GM10266 (cell line): ENCODE data around the gene CYP19A1.
A peak's percentile ranks its signal among the peaks of the same experiment; 100 is the strongest.

Experiments used
- DNase-seq: peaks from one replicate; pipeline ENCODE4 v3.0.0; 2012; ENCODE audit errors: extremely low spot score
- CTCF ChIP-seq: IDR thresholded peaks from 2 replicates; pipeline ENCODE4 v1.5.1; 2012; ENCODE audit warnings: mild to moderate bottlenecking, low read depth; ENCODE audit not compliant: control insufficient read depth, insufficient read depth; ENCODE audit errors: missing control alignments

CYP19A1 gene

GRCh38 chr15:51180011-51180410, 158.4 kb downstream of the CYP19A1 start:
- no peak for DNase-seq
- no peak for TF ChIP-seq CTCF

GRCh38 chr15:51172193-51172592, 166.2 kb downstream of the CYP19A1 start:
- no peak for DNase-seq
- TF ChIP-seq CTCF: no peak

GRCh38 chr15:51171634-51171932, 166.8 kb downstream of the CYP19A1 start:
- no peak for DNase-seq
- no peak for TF ChIP-seq CTCF

GRCh38 chr15:51170882-51171633, 167.3 kb downstream of the CYP19A1 start:
- DNase-seq: no peak
- no peak for TF ChIP-seq CTCF

- no peak for TF ChIP-seq CTCF
- no peak for DNase-seq
Measured at GRCh38 chr15:51168700-51169099, 169.7 kb downstream of the CYP19A1 start.

- TF ChIP-seq CTCF: no peak
- DNase-seq: no peak
Measured at GRCh38 chr15:51163843-51164242, 174.6 kb downstream of the CYP19A1 start.

GRCh38 chr15:51162865-51163762, 175.3 kb downstream of the CYP19A1 start:
- peak; percentile 74 for DNase-seq
- TF ChIP-seq CTCF: peak; percentile 89
